Trophoblast cell (in vitro differentiated cells and primary cell): ENCODE data around the gene AOPEP.

Source experiments
- DNase-seq, 2 donors: peaks; one replicate each; pipeline ENCODE4 v3.0.0-alpha.2; 2016
- H2AFZ ChIP-seq: 2 replicates; pipeline ENCODE4 v1.6.1; 2013; ENCODE audit warnings: low read length, moderate library complexity, mild to moderate bottlenecking; ENCODE audit not compliant: insufficient read depth, poor library complexity
- H2AK5ac ChIP-seq: 2 replicates; pipeline ENCODE4 v1.6.1; 2013; ENCODE audit warnings: mild to moderate bottlenecking, low read length
- H2BK120ac ChIP-seq: 2 replicates; pipeline ENCODE4 v1.6.1; 2013; ENCODE audit warnings: low read length, mild to moderate bottlenecking, moderate library complexity; ENCODE audit not compliant: insufficient read depth, poor library complexity
- H2BK12ac ChIP-seq: 2 replicates; pipeline ENCODE4 v1.6.1; 2013; ENCODE audit warnings: mild to moderate bottlenecking, low read length, moderate library complexity
- H2BK5ac ChIP-seq: 2 replicates; pipeline ENCODE4 v1.6.1; 2013; ENCODE audit warnings: low read length, low read depth, moderate library complexity, mild to moderate bottlenecking; ENCODE audit not compliant: poor library complexity
- H3K14ac ChIP-seq: 2 replicates; pipeline ENCODE4 v1.6.1; 2013; ENCODE audit warnings: mild to moderate bottlenecking, low read length
- H3K18ac ChIP-seq: 2 replicates; pipeline ENCODE4 v1.6.1; 2013; ENCODE audit warnings: mild to moderate bottlenecking, low read length
- H3K23ac ChIP-seq: 2 replicates; pipeline ENCODE4 v1.6.1; 2013; ENCODE audit warnings: low read length
- H3K27ac ChIP-seq: 2 replicates; pipeline ENCODE4 v1.5.1; 2013; ENCODE audit warnings: low read depth, mild to moderate bottlenecking, inconsistent platforms, low read length, moderate library complexity
- H3K27me3 ChIP-seq: 2 replicates; pipeline ENCODE4 v1.6.1; 2013; ENCODE audit warnings: inconsistent platforms, mild to moderate bottlenecking, low read length, moderate library complexity; ENCODE audit not compliant: insufficient read depth
- H3K36me3 ChIP-seq, 2 experiments: 1 replicate in 1 of 2; 2 replicates in 1 of 2; pipeline ENCODE4 v1.6.1; 2013; ENCODE audit warnings: low read length in 2 of 2, mild to moderate bottlenecking in 2 of 2, moderate library complexity in 1 of 2; ENCODE audit not compliant: insufficient read depth in 2 of 2, control insufficient read depth in 1 of 2
- H3K4ac ChIP-seq: 2 replicates; pipeline ENCODE4 v1.6.1; 2013; ENCODE audit warnings: low read depth, mild to moderate bottlenecking, low read length, moderate library complexity
- H3K4me1 ChIP-seq, 2 experiments: 1 replicate in 1 of 2; 2 replicates in 1 of 2; pipeline ENCODE4 v1.6.1; 2013; ENCODE audit warnings: low read length in 2 of 2, mild to moderate bottlenecking in 2 of 2, moderate library complexity in 1 of 2; ENCODE audit not compliant: insufficient read depth in 2 of 2, control insufficient read depth in 1 of 2
- H3K4me2 ChIP-seq: 2 replicates; pipeline ENCODE4 v1.6.1; 2013; ENCODE audit warnings: inconsistent platforms, mild to moderate bottlenecking, low read length, moderate library complexity
- H3K4me3 ChIP-seq: 2 replicates; pipeline ENCODE4 v1.5.1; 2013; ENCODE audit warnings: mild to moderate bottlenecking, low read depth, low read length, inconsistent platforms
- H3K79me1 ChIP-seq: one replicate; pipeline ENCODE4 v1.6.1; 2013; ENCODE audit warnings: low read length
- H3K79me2 ChIP-seq: 2 replicates; pipeline ENCODE4 v1.6.1; 2013; ENCODE audit warnings: low read length, mild to moderate bottlenecking; ENCODE audit not compliant: control insufficient read depth, insufficient read depth, poor library complexity
- H3K9ac ChIP-seq: 2 replicates; pipeline ENCODE4 v1.6.1; 2013; ENCODE audit warnings: mild to moderate bottlenecking, low read length
- H3K9me3 ChIP-seq: 2 replicates; pipeline ENCODE4 v1.6.1; 2013; ENCODE audit warnings: low read depth, mild to moderate bottlenecking, control low read depth, inconsistent platforms, low read length; ENCODE audit not compliant: insufficient read depth
- H4K12ac ChIP-seq: 2 replicates; pipeline ENCODE4 v1.6.1; 2013; ENCODE audit warnings: low read depth, mild to moderate bottlenecking, low read length, moderate library complexity
- H4K8ac ChIP-seq: 2 replicates; pipeline ENCODE4 v1.6.1; 2013; ENCODE audit warnings: low read depth, mild to moderate bottlenecking, low read length, moderate library complexity
- H4K91ac ChIP-seq: one replicate; pipeline ENCODE4 v1.6.1; 2013; ENCODE audit warnings: low read depth, mild to moderate bottlenecking, low read length, moderate library complexity
- WGBS: extraction: QIAGEN DNeasy Blood & Tissue Kit; methylation state at CpG from one replicate; pipeline ENCODE4 v1.1.7; 2013; ENCODE audit warnings: missing lambda C conversion rate; ENCODE audit not compliant: insufficient read length, insufficient coverage; ENCODE audit errors: extremely low coverage; 5-methylcytosine and 5-hydroxymethylcytosine counted together

The AOPEP gene

DNA sequence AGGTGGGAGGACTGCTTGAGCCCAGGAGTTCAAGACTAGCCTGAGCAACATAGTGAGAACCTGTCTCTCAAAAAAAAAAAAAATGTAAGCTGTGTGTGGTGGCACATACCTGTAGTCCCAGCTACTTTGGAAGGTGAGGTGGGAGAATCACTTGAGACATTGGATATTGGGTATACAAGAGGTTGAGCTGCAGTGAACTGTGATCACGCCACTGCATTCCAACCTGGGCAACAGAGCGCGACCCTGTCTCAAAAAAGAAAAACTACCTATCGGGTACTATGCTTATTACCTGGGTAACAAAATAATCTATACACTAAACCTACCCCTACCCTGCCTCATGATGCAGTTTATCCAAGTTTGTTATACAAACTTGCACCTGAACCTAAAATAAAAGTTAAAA lies 64.9 kb downstream of the AOPEP start:
- H3K4me1 ChIP-seq, result peaks cover 0 to 1% of the 10 kb centered on the region in 2 experiments
- no peak overlapping the region for H3K4me3 ChIP-seq
- no peak overlapping the region for H4K91ac ChIP-seq
- no peaks in the 10 kb centered on the region for H3K27me3 ChIP-seq
- H2BK12ac ChIP-seq, result no peak overlapping the region
- H4K8ac ChIP-seq, result no peak overlapping the region
- no peak overlapping the region for H3K14ac ChIP-seq
- H4K12ac ChIP-seq, result no peak overlapping the region
- H3K23ac ChIP-seq, result no peak overlapping the region
- H2AFZ ChIP-seq, result no peak overlapping the region
- no peak overlapping the region for H3K27ac ChIP-seq
- H3K36me3 ChIP-seq, result peaks cover 2 to 3% of the 10 kb centered on the region in 2 experiments
- H3K79me2 ChIP-seq, result no peaks in the 10 kb centered on the region
- WGBS, result no CpG with 5 or more reads among the region's 4 CpGs
- H2BK5ac ChIP-seq, result no peak overlapping the region
- no peak overlapping the region for H3K9ac ChIP-seq
- H3K18ac ChIP-seq, result no peak overlapping the region
- H3K4me2 ChIP-seq, result no peak overlapping the region
- H2AK5ac ChIP-seq, result no peak overlapping the region
- no peak overlapping the region for H3K4ac ChIP-seq
- no peaks in the 10 kb centered on the region for H3K79me1 ChIP-seq
- DNase-seq, result no peak
- no peak overlapping the region for H2BK120ac ChIP-seq
- H3K9me3 ChIP-seq, result no peaks in the 10 kb centered on the region

DNA sequence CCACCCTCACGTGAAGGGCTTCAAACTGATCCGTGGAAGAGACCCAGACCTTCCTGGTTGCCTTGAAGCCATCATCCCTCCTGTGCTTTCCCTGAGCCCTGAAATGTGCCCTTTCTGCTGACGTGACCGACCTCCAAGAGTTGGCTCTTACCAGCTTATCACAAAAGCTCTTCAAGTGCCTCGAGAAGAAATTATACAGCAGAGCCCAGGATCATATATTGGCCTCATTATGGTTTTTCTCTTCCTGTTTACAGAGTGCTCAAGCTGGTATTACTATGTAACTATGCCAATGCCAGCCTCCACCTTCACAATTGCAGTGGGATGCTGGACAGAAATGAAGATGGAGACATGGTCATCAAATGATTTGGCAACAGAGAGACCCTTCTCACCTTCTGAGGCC lies 66.0 kb downstream of the AOPEP start:
- Histone ChIP-seq H2BK5ac (no peak overlapping the region), H3K27me3 (no peaks in the 10 kb centered on the region), H4K91ac (no peak overlapping the region), H3K14ac (no peak overlapping the region), H3K18ac (no peak overlapping the region), H2BK12ac (no peak overlapping the region), H3K79me1 (no peaks in the 10 kb centered on the region), H3K9me3 (no peaks in the 10 kb centered on the region), H3K23ac (no peak overlapping the region), H2AK5ac (no peak overlapping the region), H3K27ac (no peak overlapping the region), H3K4me3 (no peak overlapping the region), H2AFZ (no peak overlapping the region), H3K4me1 (peaks cover 0 to 1% of the 10 kb centered on the region in 2 experiments), H2BK120ac (no peak overlapping the region), H3K9ac (no peak overlapping the region), H4K12ac (no peak overlapping the region), H3K79me2 (no peaks in the 10 kb centered on the region), H3K4ac (no peak overlapping the region), H4K8ac (no peak overlapping the region), H3K4me2 (no peak overlapping the region), H3K36me3 (peaks cover 2 to 3% of the 10 kb centered on the region in 2 experiments)
- no CpG with 5 or more reads among the region's 5 CpGs for WGBS
- no peak for DNase-seq

DNA sequence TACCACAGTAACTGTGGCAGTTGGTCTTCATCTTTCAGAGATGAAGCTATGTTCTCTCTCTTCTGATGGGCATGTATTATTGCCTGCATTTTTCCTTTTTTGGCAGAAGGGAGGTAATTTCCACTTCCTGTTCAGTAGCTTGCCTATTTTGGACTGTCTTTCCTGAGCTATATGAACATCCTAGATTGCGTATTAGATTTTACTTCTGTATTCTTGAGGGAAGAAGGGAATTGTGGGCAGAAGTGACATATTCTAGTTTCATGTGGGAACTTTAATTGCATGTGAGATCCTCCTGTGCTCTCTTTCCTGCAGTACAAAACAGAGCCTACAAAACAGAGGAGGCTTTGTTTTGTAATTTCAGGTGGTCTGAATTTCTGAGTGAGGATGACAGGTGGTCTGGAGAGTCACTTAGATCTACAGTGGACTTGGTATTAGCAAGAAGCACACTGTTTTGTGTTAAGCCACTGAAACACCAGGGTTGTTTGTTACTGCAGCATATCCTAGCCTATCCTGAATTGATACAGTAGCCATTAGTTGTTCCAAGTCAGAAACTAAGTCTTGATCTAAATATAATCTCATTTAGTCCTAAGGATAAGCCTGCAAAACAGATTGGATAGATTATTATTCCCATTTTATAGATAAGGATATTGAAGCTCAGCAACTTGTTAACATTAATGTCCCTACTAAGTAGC lies 68.1 kb downstream of the AOPEP start:
- Histone ChIP-seq H2BK12ac (no peak overlapping the region), H3K9me3 (no peaks in the 10 kb centered on the region), H2AFZ (no peak overlapping the region), H2AK5ac (no peak overlapping the region), H2BK5ac (no peak overlapping the region), H3K23ac (no peak overlapping the region), H3K4me2 (no peak overlapping the region), H4K12ac (no peak overlapping the region), H3K4me3 (no peak overlapping the region), H3K4ac (no peak overlapping the region), H3K18ac (no peak overlapping the region), H3K36me3 (peaks cover 2 to 3% of the 10 kb centered on the region in 2 experiments), H3K79me2 (no peaks in the 10 kb centered on the region), H3K4me1 (peaks cover 0 to 10% of the 10 kb centered on the region in 2 experiments), H4K91ac (no peak overlapping the region), H3K27me3 (no peaks in the 10 kb centered on the region), H3K27ac (no peak overlapping the region), H4K8ac (no peak overlapping the region), H3K9ac (no peak overlapping the region), H3K79me1 (peaks cover 2% of the 10 kb centered on the region), H3K14ac (no peak overlapping the region), H2BK120ac (no peak overlapping the region)
- no peak for DNase-seq
- no CpG with 5 or more reads among the region's 1 CpG for WGBS

DNA sequence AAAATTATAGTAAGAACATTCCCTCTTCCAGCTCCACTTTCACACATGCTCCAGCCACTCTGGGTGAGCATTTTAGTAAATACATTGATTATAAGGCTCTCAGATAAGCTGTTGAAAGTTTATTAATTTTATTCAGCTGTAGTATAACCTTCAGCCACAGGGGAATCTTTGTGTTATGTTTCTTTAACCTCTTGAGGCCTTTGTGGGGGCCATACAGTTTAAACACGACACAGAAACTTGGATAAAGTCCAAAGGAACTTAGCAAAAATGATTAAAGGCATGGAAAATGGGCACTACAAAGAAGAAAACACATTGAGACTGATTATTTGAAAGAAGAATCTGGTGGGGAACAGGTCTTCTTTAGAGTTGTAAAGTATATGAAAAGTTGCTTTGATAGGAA lies 70.2 kb downstream of the AOPEP start:
- no peak overlapping the region for H3K4me3 ChIP-seq
- H4K8ac ChIP-seq, result no peak overlapping the region
- H2BK12ac ChIP-seq, result no peak overlapping the region
- H3K9ac ChIP-seq, result no peak overlapping the region
- peaks cover 2 to 3% of the 10 kb centered on the region in 2 experiments for H3K36me3 ChIP-seq
- no peak for DNase-seq
- no peaks in the 10 kb centered on the region for H3K79me2 ChIP-seq
- H2BK120ac ChIP-seq, result no peak overlapping the region
- H4K91ac ChIP-seq, result no peak overlapping the region
- H3K4ac ChIP-seq, result no peak overlapping the region
- no peak overlapping the region for H3K27ac ChIP-seq
- no CpG with 5 or more reads among the region's 1 CpG for WGBS
- H3K9me3 ChIP-seq, result no peaks in the 10 kb centered on the region
- H3K79me1 ChIP-seq, result peaks cover 5% of the 10 kb centered on the region
- H2AK5ac ChIP-seq, result no peak overlapping the region
- no peak overlapping the region for H3K18ac ChIP-seq
- no peak overlapping the region for H2BK5ac ChIP-seq
- H3K14ac ChIP-seq, result no peak overlapping the region
- H3K27me3 ChIP-seq, result no peaks in the 10 kb centered on the region
- H3K4me2 ChIP-seq, result no peak overlapping the region
- no peak overlapping the region for H4K12ac ChIP-seq
- no peak overlapping the region for H2AFZ ChIP-seq
- H3K23ac ChIP-seq, result no peak overlapping the region
- peaks cover 0 to 16% of the 10 kb centered on the region in 2 experiments for H3K4me1 ChIP-seq
